Neural progenitor cell (in vitro differentiated cells): ENCODE results near the gene SIAH3. TPM values are rescaled to one million over a fixed set of nuclear protein-coding genes. Genes with fewer than 3 reads are reported as not detected.

Source experiments
- DNase-seq: peaks from one replicate; pipeline ENCODE4 v3.0.0-alpha.2; 2016; ENCODE audit warnings: low spot score
- H2AFZ ChIP-seq: fragments of 200-600 bp; sonication (generic); replicated peaks from 2 replicates; pipeline ENCODE4 v1.6.1; 2016; ENCODE audit warnings: antibody characterized with exemption
- H3F3A ChIP-seq: fragments of 200-600 bp; sonication (generic); 2 replicates; pipeline ENCODE4 v1.6.1; 2016; ENCODE audit warnings: antibody characterized with exemption, low read depth
- H3K27ac ChIP-seq: fragments of 200-600 bp; sonication (generic); 2 replicates; pipeline ENCODE4 v1.5.1; 2016; ENCODE audit warnings: mild to moderate bottlenecking
- H3K27me3 ChIP-seq: fragments of 200-600 bp; sonication (generic); 2 replicates; pipeline ENCODE4 v1.6.1; 2016; ENCODE audit warnings: mild to moderate bottlenecking, moderate library complexity
- H3K36me3 ChIP-seq: fragments of 200-600 bp; sonication (generic); 2 replicates; pipeline ENCODE4 v1.5.1; 2016
- H3K4me1 ChIP-seq: fragments of 200-600 bp; sonication (generic); 2 replicates; pipeline ENCODE4 v1.6.1; 2016; ENCODE audit warnings: mixed run types
- H3K4me2 ChIP-seq: fragments of 200-600 bp; sonication (generic); 2 replicates; pipeline ENCODE4 v1.6.1; 2016
- H3K4me3 ChIP-seq: fragments of 200-600 bp; sonication (generic); 2 replicates; pipeline ENCODE4 v1.5.1; 2016
- H3K79me2 ChIP-seq: fragments of 200-600 bp; sonication (generic); 2 replicates; pipeline ENCODE4 v1.6.1; 2016; ENCODE audit warnings: low read depth
- H3K9ac ChIP-seq: fragments of 200-600 bp; sonication (generic); 2 replicates; pipeline ENCODE4 v1.6.1; 2016
- H3K9me3 ChIP-seq: fragments of 200-600 bp; sonication (generic); 2 replicates; pipeline ENCODE4 v1.5.1; 2016; ENCODE audit warnings: low read depth
- H4K20me1 ChIP-seq: fragments of 200-600 bp; sonication (generic); 2 replicates; pipeline ENCODE4 v1.6.1; 2016; ENCODE audit warnings: low read depth
- H3K27ac Mint-ChIP-seq: 3 replicates; pipeline ENCODE4 v1.8.0; 2021; ENCODE audit warnings: mixed read lengths
- H3K27me3 Mint-ChIP-seq: 2 replicates; pipeline ENCODE4 v1.8.0; 2022; ENCODE audit warnings: low read depth, mild to moderate bottlenecking, inconsistent platforms, moderate library complexity, mixed read lengths; ENCODE audit not compliant: insufficient read depth
- H3K36me3 Mint-ChIP-seq: 3 replicates; pipeline ENCODE4 v1.8.0; 2021; ENCODE audit warnings: mixed read lengths
- H3K4me1 Mint-ChIP-seq: 3 replicates; pipeline ENCODE4 v1.8.0; 2021; ENCODE audit warnings: mixed read lengths
- H3K4me3 Mint-ChIP-seq: 3 replicates; pipeline ENCODE4 v1.8.0; 2021; ENCODE audit warnings: mild to moderate bottlenecking, moderate library complexity, mixed read lengths
- H3K9me3 Mint-ChIP-seq: 3 replicates; pipeline ENCODE4 v1.8.0; 2020; ENCODE audit warnings: mixed read lengths
- EZH2 ChIP-seq: fragments of 200-600 bp; sonication (generic); IDR thresholded peaks from 2 replicates; pipeline ENCODE4 v1.6.1; 2017; ENCODE audit warnings: antibody characterized with exemption, mild to moderate bottlenecking, moderate library complexity
- EZH2phosphoT487 ChIP-seq: fragments of 200-600 bp; sonication (generic); IDR thresholded peaks from 2 replicates; pipeline ENCODE4 v1.6.1; 2017; ENCODE audit warnings: antibody characterized with exemption
- total RNA-seq: library from RNA; depleted of rRNA; stranded (reverse); fragments of >200 nt; gene quantifications from 2 replicates; pipeline ENCODE4 v1.2.3, GENCODE V29; 2015; ENCODE audit warnings: low replicate concordance
- TF ChIP-seq, protein P1 (sequence below): fragments of 200-600 bp; sonication (generic); IDR thresholded peaks from 2 replicates; pipeline ENCODE4 v1.5.1; 2017; ENCODE audit warnings: antibody characterized with exemption, mild to moderate bottlenecking

SIAH3 gene
- total RNA-seq, 1 donor from 2014 or later = not detected

DNA sequence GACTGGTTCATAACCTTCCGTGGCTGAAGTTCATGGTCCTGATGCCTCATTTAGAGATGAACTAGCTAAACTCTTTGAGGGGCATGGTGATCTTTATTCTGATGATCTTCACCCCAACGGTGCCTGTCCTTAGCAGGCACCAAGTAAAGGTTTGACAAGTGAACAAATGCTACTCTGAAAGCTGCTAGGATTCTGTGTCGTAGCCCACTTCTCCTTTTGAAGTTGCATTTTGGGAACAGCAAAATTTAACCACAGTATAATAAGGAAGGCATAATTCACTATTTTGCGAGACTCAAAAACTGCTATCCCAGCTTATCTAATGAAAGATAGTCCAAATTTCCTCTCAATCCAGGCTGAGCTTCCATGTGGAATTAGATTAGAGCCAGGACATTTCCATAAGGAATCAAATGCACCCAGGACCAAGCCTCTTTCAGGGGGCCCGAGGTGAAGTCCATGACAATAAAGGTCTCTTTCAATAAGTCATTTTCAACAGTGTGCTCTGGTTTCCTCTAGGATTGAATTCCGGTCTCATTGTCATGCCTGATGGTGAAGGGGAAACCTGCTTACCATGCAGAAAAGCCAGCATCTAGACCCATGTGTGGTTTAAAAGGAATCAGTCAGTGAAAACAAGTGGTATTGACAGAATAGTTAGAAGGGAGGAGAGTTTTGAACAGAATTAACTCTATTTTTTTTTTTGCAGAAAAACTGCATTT, 23.1 kb downstream of the SIAH3 start:
- H3K27ac Mint-ChIP-seq = no peak overlapping the region
- Histone ChIP-seq H4K20me1 (no peaks in the 10 kb centered on the region), H3K9ac (no peak overlapping the region), H3K27ac (no peak overlapping the region), H3F3A (no peaks in the 10 kb centered on the region), H3K4me3 (no peak overlapping the region), H3K4me2 (no peak overlapping the region), H3K27me3 (no peaks in the 10 kb centered on the region), H3K4me1 (peaks cover under 1% of the 10 kb centered on the region), H3K79me2 (no peaks in the 10 kb centered on the region), H3K9me3 (no peaks in the 10 kb centered on the region), H3K36me3 (no peaks in the 10 kb centered on the region), H2AFZ (no peak overlapping the region)
- H3K4me1 Mint-ChIP-seq = peaks cover 32% of the 10 kb centered on the region
- no peaks in the 10 kb centered on the region for H3K27me3 Mint-ChIP-seq
- H3K9me3 Mint-ChIP-seq = no peaks in the 10 kb centered on the region
- DNase-seq = no peak
- TF ChIP-seq, protein P1, sequence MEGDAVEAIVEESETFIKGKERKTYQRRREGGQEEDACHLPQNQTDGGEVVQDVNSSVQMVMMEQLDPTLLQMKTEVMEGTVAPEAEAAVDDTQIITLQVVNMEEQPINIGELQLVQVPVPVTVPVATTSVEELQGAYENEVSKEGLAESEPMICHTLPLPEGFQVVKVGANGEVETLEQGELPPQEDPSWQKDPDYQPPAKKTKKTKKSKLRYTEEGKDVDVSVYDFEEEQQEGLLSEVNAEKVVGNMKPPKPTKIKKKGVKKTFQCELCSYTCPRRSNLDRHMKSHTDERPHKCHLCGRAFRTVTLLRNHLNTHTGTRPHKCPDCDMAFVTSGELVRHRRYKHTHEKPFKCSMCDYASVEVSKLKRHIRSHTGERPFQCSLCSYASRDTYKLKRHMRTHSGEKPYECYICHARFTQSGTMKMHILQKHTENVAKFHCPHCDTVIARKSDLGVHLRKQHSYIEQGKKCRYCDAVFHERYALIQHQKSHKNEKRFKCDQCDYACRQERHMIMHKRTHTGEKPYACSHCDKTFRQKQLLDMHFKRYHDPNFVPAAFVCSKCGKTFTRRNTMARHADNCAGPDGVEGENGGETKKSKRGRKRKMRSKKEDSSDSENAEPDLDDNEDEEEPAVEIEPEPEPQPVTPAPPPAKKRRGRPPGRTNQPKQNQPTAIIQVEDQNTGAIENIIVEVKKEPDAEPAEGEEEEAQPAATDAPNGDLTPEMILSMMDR = no peak
- TF ChIP-seq EZH2 = no peak
- no peak for TF ChIP-seq EZH2phosphoT487
- no peak overlapping the region for H3K4me3 Mint-ChIP-seq
- no peaks in the 10 kb centered on the region for H3K36me3 Mint-ChIP-seq

DNA sequence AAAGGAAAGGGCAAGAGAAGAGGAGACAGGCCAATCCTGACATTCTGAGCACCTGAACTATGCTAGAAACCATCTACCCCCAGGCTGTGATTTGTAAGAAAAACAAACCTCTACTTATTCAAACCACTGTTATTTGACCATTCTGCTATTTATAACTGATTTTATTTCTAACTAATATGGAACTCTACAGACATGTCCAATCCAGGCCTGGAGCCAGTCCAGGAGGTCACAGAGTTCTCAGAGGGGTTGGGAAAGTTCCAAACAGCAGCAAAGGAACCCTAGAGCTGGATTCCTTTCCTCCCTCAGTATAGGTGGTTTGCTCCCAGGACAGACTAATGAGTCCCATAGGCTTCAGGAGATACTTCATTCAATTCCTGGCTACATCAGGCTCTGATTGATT, 24.2 kb downstream of the SIAH3 start:
- H3K4me3 ChIP-seq = no peak overlapping the region
- H3K9ac ChIP-seq = no peak overlapping the region
- no peaks in the 10 kb centered on the region for H3K4me1 ChIP-seq
- peak overlapping the region; percentile 26 for H2AFZ ChIP-seq
- H3K9me3 ChIP-seq = no peaks in the 10 kb centered on the region
- no peaks in the 10 kb centered on the region for H4K20me1 ChIP-seq
- no peak for DNase-seq
- peaks cover 38% of the 10 kb centered on the region for H3K4me1 Mint-ChIP-seq
- no peaks in the 10 kb centered on the region for H3K36me3 ChIP-seq
- H3K9me3 Mint-ChIP-seq = no peaks in the 10 kb centered on the region
- no peaks in the 10 kb centered on the region for H3K79me2 ChIP-seq
- no peaks in the 10 kb centered on the region for H3F3A ChIP-seq
- H3K4me3 Mint-ChIP-seq = no peak overlapping the region
- TF ChIP-seq, protein P1 = no peak
- TF ChIP-seq EZH2 = no peak
- no peak overlapping the region for H3K27ac Mint-ChIP-seq
- no peaks in the 10 kb centered on the region for H3K27me3 Mint-ChIP-seq
- H3K27me3 ChIP-seq = no peaks in the 10 kb centered on the region
- H3K27ac ChIP-seq = no peak overlapping the region
- H3K4me2 ChIP-seq = no peak overlapping the region
- H3K36me3 Mint-ChIP-seq = no peaks in the 10 kb centered on the region

DNA sequence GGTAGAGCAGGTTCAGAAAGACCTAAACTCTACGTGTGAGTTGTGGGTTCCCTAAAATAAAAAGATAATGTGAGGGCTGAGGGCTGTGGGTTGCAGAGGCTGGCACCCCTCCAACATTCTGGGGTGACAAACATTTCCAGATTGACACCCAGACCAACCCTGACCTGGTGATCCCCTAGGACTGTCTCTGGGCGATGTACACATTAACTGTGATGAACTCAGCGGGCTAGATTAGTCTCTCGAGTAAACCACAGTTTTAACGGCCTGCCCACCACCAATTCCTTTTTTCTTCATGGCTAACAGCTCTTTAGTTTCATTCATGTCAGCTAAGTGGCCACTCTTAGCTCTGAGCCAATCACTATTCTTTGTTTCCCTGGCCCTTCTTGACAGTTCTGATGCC, 24.8 kb downstream of the SIAH3 start:
- no peak for TF ChIP-seq EZH2phosphoT487
- no peak for TF ChIP-seq EZH2
- TF ChIP-seq, protein P1 = no peak
- no peak overlapping the region for H3K4me2 ChIP-seq
- no peak overlapping the region for H3K9ac ChIP-seq
- H3K36me3 ChIP-seq = no peaks in the 10 kb centered on the region
- Mint-ChIP-seq H3K4me1 (peaks cover 38% of the 10 kb centered on the region), H3K27ac (no peak overlapping the region), H3K9me3 (no peaks in the 10 kb centered on the region), H3K27me3 (no peaks in the 10 kb centered on the region), H3K4me3 (no peak overlapping the region), H3K36me3 (no peaks in the 10 kb centered on the region)
- H3K4me1 ChIP-seq = no peaks in the 10 kb centered on the region
- peak overlapping the region; percentile 26 for H2AFZ ChIP-seq
- H3K79me2 ChIP-seq = no peaks in the 10 kb centered on the region
- H3K27ac ChIP-seq = no peak overlapping the region
- no peaks in the 10 kb centered on the region for H3K27me3 ChIP-seq
- no peaks in the 10 kb centered on the region for H4K20me1 ChIP-seq
- H3K4me3 ChIP-seq = no peak overlapping the region
- no peaks in the 10 kb centered on the region for H3F3A ChIP-seq
- no peaks in the 10 kb centered on the region for H3K9me3 ChIP-seq
- no peak for DNase-seq
